Mucosa of gallbladder (tissue), 1 donor: Measurements from ENCODE around the gene RHOXF2B. TPM values are rescaled to one million over a fixed set of nuclear protein-coding genes. Genes with fewer than 3 reads are reported as not detected.

Experiments used
- total RNA-seq: library from RNA; stranded (reverse); gene quantifications from one replicate; pipeline ENCODE4 v1.2.1, GENCODE V29; 2021
- donor health status: DM: no; HTN: no; CAD: no.

Gene RHOXF2B
- total RNA-seq, 1 donor from 2014 or later: not detected

Other genes with a start within 250 kb of the RHOXF2B start
- gene UPF3B, start 224.7 kb downstream of the RHOXF2B start, total RNA-seq: 7.3 TPM
- 14.0 TPM for gene RNF113A, start 206.0 kb downstream of the RHOXF2B start, total RNA-seq
- 114 TPM for gene NDUFA1, start 205.9 kb downstream of the RHOXF2B start, total RNA-seq
- not detected for gene AKAP14, start 181.8 kb downstream of the RHOXF2B start, total RNA-seq
- gene NKAP, start 133.9 kb downstream of the RHOXF2B start, total RNA-seq: 7.1 TPM
- 0.29 TPM for gene RHOXF1, start 38.2 kb upstream of the RHOXF2B start, total RNA-seq
- not detected for gene RHOXF2, start 80.9 kb upstream of the RHOXF2B start, total RNA-seq
- 19.9 TPM for gene ZBTB33, start 173.1 kb upstream of the RHOXF2B start, total RNA-seq
- gene TMEM255A, start 233.8 kb upstream of the RHOXF2B start, total RNA-seq: 0.98 TPM